GM10248 (cell line): ENCODE data around the gene GADD45GIP1.
"Not testable (repeated sequence)": the region's sequence is repeated elsewhere in the genome, so short reads cannot be mapped to it uniquely, and the experiment has no call there.

Source experiments
- CTCF ChIA-PET: fragments of 300-600 bp; sonication (Branson Sonifier 250); formaldehyde crosslinking; extraction: SDS; loops from one replicate; lab custom pipeline; 2021; ENCODE audit warnings: antibody characterized with exemption; lab: Yijun Ruan, JAX
- POLR2A ChIA-PET: fragments of 350-650 bp; sonication (Branson Sonifier 250); formaldehyde crosslinking; extraction: SDS; loops from one replicate; lab custom pipeline; 2020; ENCODE audit warnings: antibody characterized with exemption; lab: Yijun Ruan, JAX
- DNase-seq: peaks from one replicate; pipeline ENCODE4 v3.0.0; 2012; ENCODE audit errors: extremely low spot score
- TF ChIP-seq, protein P1 (sequence below): IDR thresholded peaks from 2 replicates; pipeline ENCODE4 v1.5.1; 2012; ENCODE audit warnings: mild to moderate bottlenecking, low read depth; ENCODE audit errors: extremely low read depth, missing control alignments, control extremely low read depth

GADD45GIP1 gene

DNA sequence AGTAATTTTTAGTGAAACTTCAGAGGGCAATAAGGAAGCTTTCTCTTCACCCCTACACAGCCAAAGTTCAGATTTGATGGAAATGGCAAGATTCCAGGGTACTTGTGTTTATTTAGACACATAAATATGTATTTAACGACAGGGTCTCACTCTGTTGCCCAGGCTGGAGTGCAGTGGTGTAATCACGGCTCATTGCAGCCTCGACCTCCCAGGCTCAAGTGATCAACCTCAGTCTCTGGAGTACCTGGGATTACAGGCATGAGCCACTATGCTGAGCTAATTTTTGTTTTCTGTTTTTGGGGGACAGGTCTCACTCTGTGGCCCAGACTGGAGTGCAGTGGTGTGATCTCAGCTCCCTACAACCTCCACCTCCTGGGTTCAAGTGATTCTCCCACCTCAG is 36.0 kb downstream of the GADD45GIP1 start:
- CTCF ChIA-PET, result interaction anchor here (1.1 to 1.5 kb wide), 2 partner anchors 12 to 44 kb away, joined by 3 read pairs; no protein-coding TSS in a partner anchor
- POLR2A ChIA-PET, result interaction anchor here (0.6 to 1.0 kb wide), 2 partner anchors 24 to 25 kb away, joined by 4 read pairs; no protein-coding TSS in a partner anchor

DNA sequence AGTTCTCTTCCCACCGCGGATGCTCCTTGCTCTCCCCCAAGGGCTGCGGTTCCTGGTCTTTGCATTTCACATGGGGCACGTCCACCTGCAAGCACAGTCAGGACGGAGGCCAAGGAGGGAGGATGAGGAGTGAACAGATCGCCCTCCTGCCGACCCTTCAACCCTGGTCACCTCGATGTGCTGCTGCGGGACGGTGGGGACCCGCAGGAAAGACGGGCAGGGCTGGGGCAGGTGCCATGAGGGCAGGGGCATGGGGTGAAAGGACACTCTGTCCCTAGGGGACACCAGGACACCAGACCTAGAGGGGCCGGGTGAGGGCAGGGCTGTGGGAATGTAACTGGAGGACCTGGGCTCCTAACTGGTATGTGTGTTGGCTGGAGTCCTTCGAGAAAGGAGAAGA is 38.8 kb downstream of the GADD45GIP1 start:
- no peak for DNase-seq
- TF ChIP-seq, protein P1, sequence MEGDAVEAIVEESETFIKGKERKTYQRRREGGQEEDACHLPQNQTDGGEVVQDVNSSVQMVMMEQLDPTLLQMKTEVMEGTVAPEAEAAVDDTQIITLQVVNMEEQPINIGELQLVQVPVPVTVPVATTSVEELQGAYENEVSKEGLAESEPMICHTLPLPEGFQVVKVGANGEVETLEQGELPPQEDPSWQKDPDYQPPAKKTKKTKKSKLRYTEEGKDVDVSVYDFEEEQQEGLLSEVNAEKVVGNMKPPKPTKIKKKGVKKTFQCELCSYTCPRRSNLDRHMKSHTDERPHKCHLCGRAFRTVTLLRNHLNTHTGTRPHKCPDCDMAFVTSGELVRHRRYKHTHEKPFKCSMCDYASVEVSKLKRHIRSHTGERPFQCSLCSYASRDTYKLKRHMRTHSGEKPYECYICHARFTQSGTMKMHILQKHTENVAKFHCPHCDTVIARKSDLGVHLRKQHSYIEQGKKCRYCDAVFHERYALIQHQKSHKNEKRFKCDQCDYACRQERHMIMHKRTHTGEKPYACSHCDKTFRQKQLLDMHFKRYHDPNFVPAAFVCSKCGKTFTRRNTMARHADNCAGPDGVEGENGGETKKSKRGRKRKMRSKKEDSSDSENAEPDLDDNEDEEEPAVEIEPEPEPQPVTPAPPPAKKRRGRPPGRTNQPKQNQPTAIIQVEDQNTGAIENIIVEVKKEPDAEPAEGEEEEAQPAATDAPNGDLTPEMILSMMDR, result no peak
- POLR2A ChIA-PET, result no interaction called here
- CTCF ChIA-PET, result no interaction called here

More for the DNA sequence above, 36.0 kb downstream of the GADD45GIP1 start:
- no peak for DNase-seq
- TF ChIP-seq, protein P1, result no peak

DNA sequence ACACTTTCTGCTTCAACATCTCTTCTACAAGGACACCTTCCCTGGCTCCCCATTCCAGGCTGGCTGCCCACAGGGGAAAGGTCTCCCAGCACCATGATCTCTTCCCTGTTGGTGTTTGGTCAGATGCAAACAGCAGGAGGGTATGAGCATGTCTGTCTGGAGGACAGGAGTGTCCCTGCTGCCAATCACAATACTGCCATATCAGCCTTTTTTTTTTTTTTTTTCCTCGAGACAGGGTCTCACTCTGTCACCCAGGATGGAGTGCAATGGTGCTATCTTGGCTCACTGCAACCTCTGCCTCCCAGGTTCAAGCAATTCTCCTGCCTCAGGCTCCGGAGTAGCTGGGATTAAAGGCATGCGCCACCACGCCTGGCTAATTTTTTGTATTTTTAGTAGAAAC is 41.2 kb downstream of the GADD45GIP1 start:
- CTCF ChIA-PET, result interaction anchor here (0.9 to 7.8 kb wide), 3 partner anchors 9 to 50 kb away, joined by 3 to 30 read pairs (median 13); no protein-coding TSS in a partner anchor
- DNase-seq, POLR2A ChIA-PET: not testable (repeated sequence)

DNA sequence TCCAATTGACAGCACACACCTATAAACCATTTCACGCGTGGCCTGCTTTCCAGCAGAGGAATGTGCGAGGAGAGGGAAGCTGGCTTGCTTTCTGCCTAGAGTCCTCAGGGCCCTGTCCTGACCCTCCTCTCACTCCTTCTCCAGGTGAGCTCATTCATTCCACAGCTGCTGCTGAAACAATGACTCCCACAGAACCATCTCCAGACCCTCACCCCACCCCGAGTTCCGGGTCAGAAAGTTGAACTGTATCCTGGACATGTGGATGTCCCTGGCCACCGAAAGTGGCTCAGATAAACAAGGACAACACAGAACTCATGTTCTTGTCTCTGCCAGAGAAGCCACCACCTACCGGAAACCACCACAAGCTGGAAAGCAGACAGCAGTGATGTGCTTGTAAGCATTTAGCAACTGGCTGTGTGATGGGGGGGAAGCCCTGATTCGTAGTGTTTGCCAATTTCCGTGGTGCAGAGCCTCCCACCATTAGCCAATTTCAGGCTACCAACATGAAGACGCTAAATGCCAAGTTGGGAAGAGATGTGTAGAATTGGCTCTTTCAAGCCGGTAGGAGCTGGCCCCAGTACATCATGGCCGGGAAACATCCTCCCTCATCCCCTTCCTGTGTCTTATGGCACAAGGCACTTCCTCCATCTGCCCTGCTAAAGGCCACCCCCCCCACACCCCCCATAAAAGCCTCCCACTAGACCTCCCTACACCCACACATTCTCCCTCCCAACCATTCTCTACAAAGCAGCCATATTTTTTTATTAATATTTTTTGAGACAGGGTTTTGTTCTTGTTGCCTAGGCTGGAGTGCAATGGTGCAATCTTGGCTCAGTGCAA is 43.0 kb downstream of the GADD45GIP1 start:
- TF ChIP-seq, protein P1, result no peak
- no peak for DNase-seq
- POLR2A ChIA-PET, result interaction anchor here (0.5 to 1.0 kb wide), 3 partner anchors 15 to 53 kb away, joined by 3 to 7 read pairs (median 4); no protein-coding TSS in a partner anchor
- CTCF ChIA-PET, result interaction anchor here (1.1 to 7.8 kb wide), 4 partner anchors 14 to 67 kb away, joined by 4 to 30 read pairs (median 10); no protein-coding TSS in a partner anchor

DNA sequence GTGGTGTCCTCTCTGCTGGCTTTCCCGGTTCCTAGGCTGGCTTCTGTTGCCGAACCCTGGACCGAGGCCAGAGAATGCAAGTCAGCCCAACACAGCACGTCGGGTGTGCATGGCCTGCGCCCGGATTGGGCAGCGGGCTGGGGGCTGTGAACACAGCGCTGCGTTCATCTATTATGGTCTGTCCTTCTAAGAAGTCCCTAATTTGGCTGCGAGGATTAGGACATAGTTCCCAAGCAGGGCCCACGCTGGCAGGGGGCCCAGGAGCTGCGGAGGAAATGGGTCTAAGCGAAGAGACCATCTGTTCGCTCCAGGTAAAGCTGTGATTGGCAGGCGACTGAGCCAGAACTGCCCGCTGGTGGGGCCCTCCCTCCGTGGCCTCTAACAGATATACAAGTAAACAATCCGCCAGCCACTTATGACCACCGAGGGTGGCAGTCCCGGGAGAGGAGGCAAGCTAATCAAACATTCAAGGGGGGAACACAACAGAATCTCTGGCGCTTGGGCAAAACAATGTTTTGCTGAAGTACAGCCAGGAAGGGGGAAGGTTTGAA is 43.9 kb downstream of the GADD45GIP1 start:
- ChIA-PET CTCF (interaction anchor here (1.0 to 7.8 kb wide), 5 partner anchors 13 to 153 kb away, joined by 3 to 30 read pairs (median 8); no protein-coding TSS in a partner anchor), POLR2A (interaction anchor here (0.5 kb wide), 1 partner anchor 40 kb away, joined by 4 read pairs; no protein-coding TSS in a partner anchor)

DNA sequence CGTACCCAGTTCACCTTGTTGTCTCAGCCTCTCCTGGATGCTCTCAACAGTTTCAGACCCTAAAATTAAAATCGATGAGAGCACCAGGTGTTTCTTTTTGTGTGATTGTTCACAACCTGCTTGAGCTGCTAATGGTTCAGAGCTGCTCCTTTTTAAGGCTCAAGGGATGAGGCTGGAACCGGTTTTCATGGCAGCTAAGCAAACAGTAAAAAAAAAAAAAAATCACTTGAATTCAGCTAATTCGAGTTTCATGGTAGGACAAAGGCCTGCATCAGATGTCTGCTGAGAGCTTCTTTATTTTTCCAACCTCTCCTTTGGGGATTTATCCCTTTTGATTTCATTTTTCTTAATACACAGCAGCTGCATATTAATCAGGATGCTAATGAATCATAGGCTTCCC is 44.5 kb downstream of the GADD45GIP1 start:
- ChIA-PET CTCF (interaction anchor here (1.0 to 7.8 kb wide), 5 partner anchors 12 to 152 kb away, joined by 3 to 30 read pairs (median 8); no protein-coding TSS in a partner anchor), POLR2A (no interaction called here)
- DNase-seq, result no peak
- TF ChIP-seq, protein P1, result no peak

More for the DNA sequence above, 43.9 kb downstream of the GADD45GIP1 start:
- TF ChIP-seq, protein P1, result no peak
- DNase-seq, result no peak
